HG03439 (cell line): ENCODE results near the gene MEG3.

Experiments
- ATAC-seq: cut with Tn5 transposase; IDR thresholded peaks from one replicate; pipeline ENCODE4 v1.9.1; 2021; ENCODE audit warnings: mild to moderate bottlenecking, moderate library complexity; ENCODE audit not compliant: unreplicated experiment

The MEG3 gene

DNA sequence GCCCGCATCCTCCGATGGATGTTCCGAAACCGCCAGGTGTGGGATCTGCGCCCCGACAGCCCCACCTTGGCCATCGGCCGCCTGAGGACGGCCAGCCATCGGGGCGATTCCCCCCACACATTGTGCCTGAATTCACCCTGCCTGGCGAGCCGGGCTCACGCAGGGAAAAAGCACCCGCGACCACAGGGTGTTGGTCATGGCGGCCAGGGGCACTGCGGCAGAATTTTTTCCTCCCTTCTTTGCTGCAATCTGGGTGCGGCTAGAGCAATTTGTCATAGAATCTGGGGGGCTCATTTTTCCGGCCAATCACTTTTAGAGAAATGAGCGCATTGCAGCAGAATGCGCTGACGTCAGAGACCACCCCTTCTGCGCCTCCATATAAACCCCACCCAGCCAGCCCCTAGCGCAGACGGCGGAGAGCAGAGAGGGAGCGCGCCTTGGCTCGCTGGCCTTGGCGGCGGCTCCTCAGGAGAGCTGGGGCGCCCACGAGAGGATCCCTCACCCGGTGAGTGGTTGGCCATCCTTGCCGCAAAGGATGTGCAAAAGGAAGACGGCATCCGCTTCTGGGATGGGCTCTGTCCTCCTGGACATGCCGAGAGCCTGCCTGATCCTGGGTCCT lies at the start of gene MEG3:
TSS of gene MEG3 (plus strand) at position 406 of the 619 bp plus-strand sequence.
- no peak for ATAC-seq

- no peak for ATAC-seq
Measured at GRCh38 chr14:100776681-100777365, 49.1 kb upstream of the MEG3 start.

- no peak for ATAC-seq
Measured at GRCh38 chr14:100777366-100777817, 48.5 kb upstream of the MEG3 start.

GRCh38 chr14:100777818-100778525 lies 47.9 kb upstream of the MEG3 start:
- no peak for ATAC-seq

GRCh38 chr14:100778526-100778882 lies 47.4 kb upstream of the MEG3 start:
- ATAC-seq: no peak

- no peak for ATAC-seq
Measured at GRCh38 chr14:100778951-100779690, 46.8 kb upstream of the MEG3 start.

GRCh38 chr14:100779691-100780080 lies 46.2 kb upstream of the MEG3 start:
- ATAC-seq: no peak

DNA sequence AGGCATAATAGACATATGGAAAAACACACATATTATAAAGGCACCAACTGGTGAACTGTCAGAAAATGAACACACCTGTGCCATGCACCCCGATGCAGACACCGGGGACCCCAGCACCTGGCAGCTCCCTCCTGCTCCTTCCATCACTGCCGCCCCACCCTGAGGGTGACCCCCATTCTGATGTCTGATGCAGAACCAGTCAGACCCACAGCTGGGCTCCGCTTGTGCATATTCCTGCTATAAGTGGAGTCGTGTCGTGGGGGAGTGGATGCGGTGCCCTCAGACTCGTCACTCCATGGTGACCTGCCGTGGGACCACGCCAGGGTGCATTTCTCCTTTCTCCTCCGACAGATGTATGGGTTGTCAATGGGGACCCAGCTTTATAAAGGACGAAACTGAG lies 45.7 kb upstream of the MEG3 start:
- no peak for ATAC-seq

DNA sequence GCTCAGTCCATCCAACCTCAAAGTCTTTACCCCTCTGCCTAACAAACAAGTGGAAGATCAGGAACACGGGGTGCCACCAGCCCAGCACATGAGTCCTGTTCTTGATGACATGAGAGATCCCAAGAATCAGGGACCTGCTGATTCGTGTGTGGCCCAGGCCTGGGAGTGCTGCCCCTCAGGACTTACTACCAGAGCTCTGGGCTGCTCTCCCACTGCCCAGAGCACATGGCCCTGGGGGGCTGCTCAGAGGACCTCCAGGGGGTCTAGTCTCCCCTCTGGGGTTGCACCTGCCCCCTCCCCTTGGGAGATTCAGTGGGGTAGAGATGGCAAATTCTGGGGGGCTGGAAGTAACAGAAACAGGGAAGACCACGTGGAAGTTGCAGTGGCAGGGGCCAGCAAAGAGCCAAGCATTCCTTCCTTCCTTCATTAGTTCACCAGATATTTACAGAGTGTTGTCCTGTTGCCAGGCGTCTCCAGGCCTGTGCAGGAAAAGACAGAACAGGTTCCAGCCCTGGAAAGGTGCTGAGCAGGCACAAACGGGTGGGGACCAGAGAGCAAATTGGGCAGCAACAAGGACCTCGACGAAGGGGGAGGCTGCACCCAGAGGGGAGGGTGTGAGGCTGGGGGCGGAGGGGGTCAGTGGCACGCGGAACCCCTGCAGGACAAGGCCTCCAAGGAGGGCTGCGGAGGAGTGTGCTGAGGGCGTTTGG lies 45.1 kb upstream of the MEG3 start:
- ATAC-seq: no peak

GRCh38 chr14:100781952-100782351 lies 44.0 kb upstream of the MEG3 start:
- ATAC-seq: no peak

- ATAC-seq: no peak
Measured at GRCh38 chr14:100782516-100783320, 43.2 kb upstream of the MEG3 start.

- no peak for ATAC-seq
Measured at GRCh38 chr14:100783630-100784370, 42.1 kb upstream of the MEG3 start.

GRCh38 chr14:100784523-100785337 lies 41.2 kb upstream of the MEG3 start:
- no peak for ATAC-seq

DNA sequence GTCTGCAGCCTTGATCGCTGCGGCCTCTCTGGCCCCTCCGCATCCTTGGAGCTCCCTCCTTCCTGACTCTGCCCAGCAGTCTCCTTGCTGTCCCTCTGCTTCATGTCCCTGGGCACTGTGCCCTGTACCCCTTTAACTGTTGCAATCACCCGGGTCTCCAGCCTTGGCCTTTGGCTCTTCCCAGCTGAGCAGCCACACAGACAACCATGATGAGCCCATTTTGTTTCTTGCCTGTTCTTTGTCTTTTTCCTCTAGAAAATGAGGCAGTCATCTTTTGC lies 40.6 kb upstream of the MEG3 start:
- no peak for ATAC-seq

DNA sequence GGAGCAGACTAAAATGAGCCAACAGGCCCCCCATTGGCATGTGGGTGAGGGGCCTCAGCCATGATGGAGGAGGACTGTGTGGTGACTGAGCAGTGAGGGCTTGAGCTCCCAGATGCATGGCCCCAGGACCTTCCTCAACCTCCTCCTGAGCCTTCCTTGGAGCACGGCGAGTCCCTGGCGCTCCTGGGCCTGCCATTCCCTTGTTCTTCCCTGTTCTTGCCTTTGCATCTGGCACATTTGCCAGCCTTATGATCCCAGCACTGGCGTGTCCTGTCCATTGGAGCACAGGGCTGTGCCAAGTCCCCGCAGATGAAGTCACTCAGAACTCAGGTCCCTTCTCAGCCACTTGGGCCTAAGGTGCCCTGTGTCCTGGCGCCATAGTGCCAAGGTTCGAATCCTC lies 40.3 kb upstream of the MEG3 start:
- ATAC-seq: no peak

- no peak for ATAC-seq
Measured at GRCh38 chr14:100786131-100786530, 39.8 kb upstream of the MEG3 start.

DNA sequence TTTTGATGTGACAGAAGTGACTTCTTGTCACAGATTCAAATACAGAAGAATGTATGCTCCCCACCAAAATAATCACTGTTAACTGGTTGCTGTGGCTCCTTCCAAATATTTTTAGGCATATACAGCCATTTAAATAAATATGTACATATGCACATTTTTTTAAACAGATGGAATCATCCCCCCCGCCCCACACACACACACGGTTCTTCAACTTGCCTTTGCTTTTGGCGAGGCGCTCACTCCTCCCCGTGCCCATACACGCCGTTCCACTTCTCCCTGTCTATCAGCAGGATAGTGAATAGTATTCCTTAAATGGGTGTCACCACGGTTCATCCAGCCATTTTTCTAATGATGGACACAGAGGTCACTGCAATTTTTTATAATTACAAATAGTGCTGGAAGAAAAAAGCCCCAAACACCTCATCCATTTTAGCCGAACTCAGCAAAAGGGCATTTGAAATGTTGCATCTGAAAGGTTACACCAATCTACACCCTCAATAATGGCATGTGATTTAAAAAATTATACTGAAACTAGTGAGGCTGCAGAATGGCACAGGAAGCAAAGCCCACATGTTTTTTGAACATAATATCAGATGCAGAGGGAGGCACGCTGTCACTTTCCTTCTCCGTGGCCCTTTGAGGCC lies 39.2 kb upstream of the MEG3 start:
- ATAC-seq: no peak

DNA sequence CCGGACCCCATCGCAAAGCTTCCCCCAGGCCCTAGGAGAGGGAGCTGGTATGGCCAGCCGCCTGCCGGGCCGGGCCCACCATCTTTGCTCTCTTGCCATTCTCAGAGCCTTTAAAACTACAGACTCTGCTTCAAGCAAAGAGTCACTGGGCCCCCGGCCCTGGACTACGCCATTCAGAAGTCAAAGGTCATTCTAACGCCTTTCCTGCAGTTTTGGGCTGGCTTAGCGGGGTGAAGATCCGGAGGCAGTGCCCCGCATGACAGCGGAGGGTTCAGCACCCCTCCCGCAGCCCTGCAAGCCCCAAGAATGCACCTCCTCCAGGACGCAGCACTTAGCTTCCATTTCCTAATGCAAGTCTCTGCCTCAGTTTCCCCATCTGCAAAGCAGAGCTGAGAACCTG lies 38.3 kb upstream of the MEG3 start:
- ATAC-seq: no peak
